Cardiac fibroblast (primary cell): ENCODE results near the gene GRIN2A.

Experiments used
- DNase-seq, 2 donors: peaks; one replicate each; pipeline versions ENCODE4 v3.0.0 to v3.0.0-alpha.2; 2010; ENCODE audit warnings: low read depth in 2 of 2
- H3K4me3 ChIP-seq, 2 donors: replicated peaks in 1 of 2; 1 replicate in 1 of 2; 2 replicates in 1 of 2; pipeline ENCODE4 v1.5.1; 2011; ENCODE audit warnings: low read depth in 2 of 2, low read length in 2 of 2, mild to moderate bottlenecking in 2 of 2, moderate library complexity in 1 of 2
- CTCF ChIP-seq: IDR thresholded peaks from one replicate; pipeline ENCODE4 v1.5.1; 2011; ENCODE audit warnings: low read depth, mild to moderate bottlenecking, low read length, inconsistent platforms

The GRIN2A gene

GRCh38 chr16:10178080-10178479, 4.1 kb downstream of the GRIN2A start:
- H3K4me3 ChIP-seq: no peak overlapping the region
- no peak for TF ChIP-seq CTCF
- DNase-seq: no peak

- peak; percentile 1 to 11 for DNase-seq
- H3K4me3 ChIP-seq: no peak overlapping the region
- no peak for TF ChIP-seq CTCF
Measured at GRCh38 chr16:10172848-10173655, 9.2 kb downstream of the GRIN2A start.

- H3K4me3 ChIP-seq: no peak overlapping the region
- TF ChIP-seq CTCF: no peak
- DNase-seq: no peak
Measured at GRCh38 chr16:10171221-10171620, 11.0 kb downstream of the GRIN2A start.

- no peak overlapping the region for H3K4me3 ChIP-seq
- DNase-seq: peak in 1 of 2 donors; percentile 32
- TF ChIP-seq CTCF: no peak
Measured at GRCh38 chr16:10169904-10170410, 12.3 kb downstream of the GRIN2A start.

- TF ChIP-seq CTCF: no peak
- DNase-seq: no peak
- H3K4me3 ChIP-seq: no peak overlapping the region
Measured at GRCh38 chr16:10169031-10169430, 13.2 kb downstream of the GRIN2A start.

GRCh38 chr16:10168258-10168657, 14.0 kb downstream of the GRIN2A start:
- TF ChIP-seq CTCF: no peak
- DNase-seq: peak in 1 of 2 donors; percentile 27

GRCh38 chr16:10165643-10166042, 16.6 kb downstream of the GRIN2A start:
- no peak overlapping the region for H3K4me3 ChIP-seq
- no peak for DNase-seq
- TF ChIP-seq CTCF: no peak

More at GRCh38 chr16:10168258-10168657, 14.0 kb downstream of the GRIN2A start:
- H3K4me3 ChIP-seq: no peak overlapping the region
